Measurements from ENCODE around the gene GPR107.

GPR107 gene

GRCh38 chr9:130041648-130042405, 11.9 kb upstream of the GPR107 start:
- peak overlapping the region; percentile 60; the same call in 1 of the 2 replicates for H3K27ac ChIP-seq
- TF ChIP-seq CTCF (IDR thresholded peaks at IDR 0.05), result no peak
- TF ChIP-seq ZFX (IDR thresholded peaks at IDR 0.05; ENCODE audit: borderline replicate concordance), result no peak

DNA sequence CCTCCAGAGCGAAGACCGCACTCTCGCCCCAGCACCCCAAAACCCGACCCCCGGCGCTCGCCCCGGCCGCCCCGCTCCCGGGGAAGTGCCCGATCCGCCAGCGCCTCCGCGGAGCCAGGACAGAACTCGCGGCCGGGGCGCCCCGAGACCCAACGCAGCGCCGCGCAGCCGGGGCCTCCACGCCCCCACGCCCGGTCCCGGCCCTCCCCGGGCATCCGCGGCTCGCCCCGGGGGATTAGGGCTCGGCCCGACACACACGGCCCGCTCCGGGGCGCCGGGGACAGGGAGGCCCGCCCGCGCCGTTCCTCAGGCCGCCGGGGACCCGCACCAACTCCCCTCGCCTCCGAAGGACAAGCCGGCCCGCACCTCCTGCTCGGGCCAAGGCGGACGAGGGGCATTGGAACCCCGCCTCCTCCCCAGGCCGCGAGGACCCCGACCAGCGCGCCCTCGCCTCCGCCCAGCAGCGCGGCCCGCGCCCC, 11.3 kb upstream of the GPR107 start:
- TF ChIP-seq ZFX (IDR thresholded peaks at IDR 0.05; ENCODE audit: borderline replicate concordance) (no peak), CTCF (IDR thresholded peaks at IDR 0.05) (no peak)
- peak overlapping the region; percentile 60 for H3K27ac ChIP-seq

GRCh38 chr9:130042885-130043653, 10.6 kb upstream of the GPR107 start, which contains the start of gene FNBP1:
Gene FNBP1 (minus strand): TSS chr9:130043189. CDS start chr9:130042975, 214 bp downstream.
- peak within 1 kb of the TSS; percentile 60 for H3K27ac ChIP-seq
- TF ChIP-seq CTCF (IDR thresholded peaks at IDR 0.05) (no peak), ZFX (IDR thresholded peaks at IDR 0.05; ENCODE audit: borderline replicate concordance) (no peak)

DNA sequence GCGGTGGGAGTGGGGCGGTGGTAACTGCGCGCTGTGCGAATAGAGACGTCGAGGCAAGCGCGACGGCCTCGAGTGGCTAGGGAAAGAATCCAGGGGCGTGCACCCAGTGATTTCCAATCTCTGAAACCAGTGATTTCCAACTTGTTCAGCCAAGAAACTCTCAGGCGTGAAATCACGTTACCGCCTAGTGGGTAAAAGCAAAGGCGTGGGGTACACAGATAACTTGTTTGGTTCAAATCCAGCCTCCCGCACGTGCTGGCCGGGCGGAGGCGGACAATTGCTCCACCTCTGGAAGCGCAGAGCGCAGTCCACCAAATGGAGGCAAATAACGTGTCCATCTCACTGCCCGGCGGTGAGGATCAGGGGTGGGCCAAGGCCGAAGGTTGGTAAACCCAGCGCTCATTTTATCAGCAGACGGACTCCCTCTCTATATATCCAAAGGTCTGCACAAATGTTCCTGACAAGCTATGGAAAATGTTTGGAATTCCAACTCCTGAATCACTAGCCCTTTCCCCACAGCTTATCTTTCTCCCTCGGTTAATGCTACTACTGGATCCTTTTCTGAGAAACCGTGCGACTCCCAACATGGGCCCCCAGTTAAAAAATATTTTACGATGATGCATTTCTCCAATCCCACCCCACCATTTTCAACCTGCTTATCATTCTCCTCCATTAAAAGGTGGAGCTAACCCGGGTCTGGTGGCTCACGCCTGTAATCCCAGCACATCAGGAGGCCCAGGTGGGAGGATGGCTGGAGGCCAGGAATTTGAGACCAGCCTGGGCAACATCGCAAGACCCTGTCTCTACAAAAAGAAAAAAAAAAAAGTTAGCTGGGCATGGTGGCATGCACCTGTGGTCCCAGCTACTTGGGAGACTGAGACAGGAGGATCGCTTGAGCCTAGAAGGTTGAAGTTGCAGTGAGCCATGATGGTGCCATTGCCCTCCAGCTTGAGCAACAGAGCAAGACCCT, 9.8 kb upstream of the GPR107 start:
- TF ChIP-seq CTCF (IDR thresholded peaks at IDR 0.05), result 0 out of 2 replicates have a peak, but pooled peaks have one; percentile 4
- no peak for TF ChIP-seq ZFX (IDR thresholded peaks at IDR 0.05; ENCODE audit: borderline replicate concordance)
- peak overlapping the region; percentile 60 for H3K27ac ChIP-seq

DNA sequence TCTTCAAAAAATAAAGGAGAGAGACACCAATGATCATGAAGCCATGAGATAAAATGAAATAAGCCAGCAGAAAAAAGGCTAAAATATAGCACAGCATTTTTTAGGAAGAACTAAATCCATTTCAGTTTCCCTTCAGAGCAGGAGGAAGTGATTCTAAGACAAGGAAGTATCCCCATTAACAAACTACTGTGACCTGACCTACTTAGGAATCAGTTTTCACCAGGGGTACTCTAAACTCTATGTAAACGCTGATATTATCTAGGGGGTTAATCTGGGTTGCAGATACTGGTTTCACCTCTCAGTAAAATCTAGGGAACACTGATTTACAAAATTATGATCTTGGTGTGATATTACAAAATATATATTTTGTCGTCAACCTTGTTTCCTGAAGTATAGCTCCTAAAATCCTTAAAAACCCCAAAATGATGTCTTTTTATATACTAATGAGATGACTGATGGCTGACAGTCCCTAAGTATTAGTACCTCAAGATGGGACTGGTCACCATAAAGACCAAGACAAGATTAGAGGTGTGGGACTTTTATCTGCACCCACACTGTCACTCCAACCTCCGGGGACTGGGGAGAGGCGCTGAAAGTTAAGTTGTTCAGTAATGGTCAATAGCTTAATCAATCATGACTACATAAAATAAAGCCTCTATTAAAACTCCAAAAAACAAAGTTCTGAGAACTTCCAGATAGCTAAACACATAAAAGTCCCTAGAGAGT, 7.8 kb upstream of the GPR107 start:
- no peak for TF ChIP-seq ZFX (IDR thresholded peaks at IDR 0.05; ENCODE audit: borderline replicate concordance)
- no peak for TF ChIP-seq CTCF (IDR thresholded peaks at IDR 0.05)
- H3K27ac ChIP-seq, result no peak overlapping the region
